NCI-H69 (cell line): ENCODE data around the gene PDGFC.
"Not testable (repeated sequence)": the region's sequence is repeated elsewhere in the genome, so short reads cannot be mapped to it uniquely, and the experiment has no call there.

Experiments
- DNase-seq: peaks from one replicate; lab custom pipeline; 2025; lab: John Stamatoyannopoulos, UW

Gene PDGFC

GRCh38 chr4:156950948-156951347, 20.7 kb downstream of the PDGFC start:
- no peak for DNase-seq

DNA sequence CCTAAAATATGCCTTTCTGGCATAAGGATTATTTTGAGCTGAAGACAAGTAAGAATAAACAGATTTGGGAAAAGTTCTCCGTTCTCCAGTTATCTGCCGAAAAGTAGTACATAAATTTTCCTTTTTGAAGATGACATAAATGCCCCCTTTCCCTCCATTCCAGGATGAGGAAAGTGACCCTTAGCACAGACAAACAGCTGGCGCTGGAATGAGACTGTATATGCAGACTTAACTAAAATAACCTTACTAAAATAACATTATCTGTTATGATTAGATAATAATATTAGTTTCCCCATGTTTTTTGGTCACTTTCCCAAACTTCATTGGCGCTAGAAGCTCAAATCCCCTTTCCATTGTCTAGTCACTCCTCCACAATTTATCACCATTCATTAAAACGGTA, 21.5 kb downstream of the PDGFC start:
- DNase-seq: no peak

DNA sequence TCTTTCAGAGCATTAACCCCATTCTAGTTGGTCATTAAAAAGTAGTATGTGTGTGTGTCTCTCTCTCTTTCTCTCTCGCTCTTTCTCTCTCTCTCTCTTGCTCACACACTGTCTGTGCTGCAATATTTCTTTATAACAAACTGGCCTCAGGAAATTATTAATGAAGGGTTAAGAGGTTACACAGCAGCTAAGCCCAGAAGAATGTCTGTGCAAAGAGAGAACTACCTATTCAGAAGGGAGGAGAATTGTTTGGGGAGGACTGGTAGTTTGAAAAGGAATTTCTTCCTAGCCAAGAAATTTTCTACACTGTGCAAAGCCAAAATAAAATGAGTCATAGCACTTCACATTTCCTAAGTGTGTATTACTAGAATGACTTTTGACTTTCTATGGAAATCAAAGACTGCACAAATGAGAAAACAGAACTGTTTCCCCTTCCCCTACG, 22.2 kb downstream of the PDGFC start:
- no peak for DNase-seq

- DNase-seq: peak; percentile 33
Observed at GRCh38 chr4:156948738-156949137, 22.9 kb downstream of the PDGFC start.

- no peak for DNase-seq
Observed at GRCh38 chr4:156948133-156948532, 23.5 kb downstream of the PDGFC start.

DNA sequence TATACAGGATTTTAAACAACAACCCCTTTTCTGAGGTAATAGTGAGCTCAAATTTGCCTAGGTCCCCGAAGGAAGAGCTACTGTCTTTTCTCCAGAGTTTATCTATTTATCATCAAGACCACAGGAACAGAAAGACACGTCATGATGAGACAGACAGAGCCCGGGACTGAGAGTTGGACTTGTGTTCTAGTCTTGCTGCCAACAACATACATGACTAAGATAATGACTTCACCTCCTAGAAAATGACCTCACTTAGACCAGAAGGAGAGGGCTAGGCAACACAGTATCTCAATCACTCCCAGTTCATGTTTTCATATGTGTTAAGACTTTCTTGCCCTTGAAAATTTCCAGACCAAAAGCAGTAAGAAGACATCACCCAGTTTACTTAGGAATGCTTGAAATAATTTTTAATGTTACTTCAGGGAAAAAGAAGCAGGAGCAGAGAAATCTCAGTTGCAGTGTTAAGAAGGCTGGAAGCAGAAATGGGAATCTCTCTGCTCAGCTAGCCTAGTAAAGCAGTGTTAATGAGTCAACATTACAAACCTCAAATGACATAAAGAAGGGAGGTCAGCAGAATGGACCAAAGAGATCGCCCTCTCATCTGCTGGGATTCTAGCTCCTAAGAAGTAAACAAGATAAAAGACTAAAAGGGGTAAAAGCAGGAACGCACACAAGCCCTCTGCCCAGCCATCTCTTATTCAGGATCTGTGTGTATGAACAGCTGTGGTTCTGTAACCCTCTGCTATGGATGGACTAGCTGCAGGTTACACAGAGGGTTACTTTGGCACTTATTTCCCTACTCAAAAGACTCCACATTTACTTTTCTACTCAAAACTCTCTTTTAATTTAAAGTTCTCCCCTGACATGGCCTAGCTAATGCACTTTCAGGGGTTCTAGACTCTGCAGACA, 24.8 kb downstream of the PDGFC start:
- DNase-seq: peak; percentile 25

DNA sequence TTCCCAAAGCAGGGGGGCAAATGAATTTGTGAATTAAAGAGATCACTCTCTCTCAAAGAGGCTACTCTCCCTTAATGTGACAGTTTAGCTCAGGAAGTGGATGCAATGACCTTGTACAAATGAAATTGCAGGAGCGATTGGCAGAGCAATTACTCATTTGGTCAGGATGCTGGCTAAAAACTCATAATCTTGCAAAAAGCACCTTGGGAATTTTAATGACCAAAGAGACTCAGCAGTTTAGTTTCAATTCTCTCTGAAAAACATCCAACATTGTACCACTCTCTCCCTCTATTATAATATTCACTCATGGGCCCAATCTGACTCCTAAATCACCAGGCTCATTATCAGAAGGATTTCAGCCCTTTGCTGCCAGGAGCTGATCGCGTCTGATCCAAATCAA, 26.1 kb downstream of the PDGFC start:
- no peak for DNase-seq

DNA sequence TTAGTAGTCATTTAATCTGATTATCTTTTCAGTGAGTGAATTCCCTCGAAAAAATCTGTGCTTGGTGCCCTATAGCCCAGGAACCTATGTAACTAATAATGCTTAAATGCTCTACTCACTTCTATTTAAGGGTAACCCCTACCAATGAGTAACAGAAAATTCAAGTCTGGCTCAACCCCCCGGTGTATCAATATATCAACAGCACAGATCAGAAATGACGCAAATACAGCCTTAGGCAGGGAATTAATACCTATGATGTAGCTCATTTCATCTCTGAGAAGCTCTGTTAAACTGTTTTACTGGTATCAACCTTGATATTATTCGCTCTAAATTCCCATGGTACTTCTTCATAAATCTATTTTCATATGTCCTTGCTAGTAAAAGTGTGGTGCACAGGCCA, 28.6 kb downstream of the PDGFC start:
- DNase-seq: no peak

- peak; percentile 86 for DNase-seq
Observed at GRCh38 chr4:156941940-156942548, 29.6 kb downstream of the PDGFC start.

- DNase-seq: no peak
Observed at GRCh38 chr4:156939801-156940200, 31.8 kb downstream of the PDGFC start.

GRCh38 chr4:156939139-156939538, 32.5 kb downstream of the PDGFC start:
- no peak for DNase-seq

DNA sequence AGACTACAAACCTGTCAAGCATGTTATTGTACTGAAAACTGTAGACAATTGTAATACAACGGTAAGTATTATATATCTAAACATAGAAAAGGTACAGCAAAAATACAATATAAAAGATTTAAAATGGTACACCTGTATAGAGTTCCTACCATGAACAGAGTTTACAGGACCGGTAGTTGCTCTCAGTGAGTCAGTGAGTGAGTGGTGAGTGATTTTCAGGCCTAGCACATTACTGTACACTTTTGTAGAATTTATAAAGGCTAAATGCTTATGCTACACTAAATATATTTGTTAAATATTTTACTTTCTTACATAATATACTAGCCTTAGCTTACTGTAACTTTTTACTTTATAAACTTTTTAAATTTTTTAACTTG, 37.4 kb downstream of the PDGFC start:
- no peak for DNase-seq

DNA sequence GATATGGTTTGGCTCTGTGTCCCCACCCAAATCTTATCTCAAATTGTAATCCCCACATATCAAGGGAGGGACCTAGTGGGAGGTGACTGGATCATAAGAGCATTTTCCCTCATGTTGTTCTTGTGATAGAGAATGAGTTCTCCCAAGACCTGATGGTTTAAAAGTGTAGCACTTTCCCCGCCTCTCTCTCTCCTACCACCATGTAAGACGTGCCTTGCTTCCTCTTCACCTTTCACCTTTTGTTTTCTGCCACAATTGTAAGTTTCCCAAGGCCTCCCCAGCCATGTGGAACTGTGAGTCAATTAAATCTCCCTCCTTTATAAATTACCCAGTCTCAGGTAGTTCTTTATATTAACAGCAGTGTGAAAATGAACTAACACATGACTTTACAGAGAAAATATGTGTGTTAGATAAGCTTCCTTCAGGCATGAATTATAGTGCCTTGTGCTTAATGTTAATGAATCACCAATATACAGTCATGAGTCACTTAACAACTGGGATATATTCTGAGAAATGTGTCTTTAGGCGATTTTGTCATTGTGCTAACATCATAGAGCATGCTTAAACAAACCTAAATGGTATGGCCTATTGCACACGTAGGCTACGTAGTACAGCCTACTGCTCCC, 37.9 kb downstream of the PDGFC start:
- no peak for DNase-seq

- not testable (repeated sequence) for DNase-seq
Observed at GRCh38 chr4:156932360-156932759, 39.2 kb downstream of the PDGFC start.

DNA sequence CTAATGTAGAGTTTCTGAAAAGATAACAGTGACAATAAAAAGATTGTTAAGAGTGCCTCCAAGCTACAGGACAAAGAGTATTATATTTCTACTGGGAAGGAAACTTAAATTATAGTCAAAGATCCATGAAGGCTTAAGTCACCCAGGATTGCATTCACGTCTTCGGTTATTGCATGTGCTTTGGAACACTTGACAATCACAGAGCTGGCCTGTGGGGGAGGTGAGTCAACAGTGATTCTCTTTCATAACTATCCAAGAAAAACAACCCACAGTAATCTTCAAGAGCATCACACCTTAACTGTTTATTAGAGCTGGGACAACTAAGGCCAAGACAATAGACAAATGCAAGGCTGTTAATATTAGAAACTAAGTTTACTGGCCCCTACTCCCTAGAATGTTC, 40.3 kb downstream of the PDGFC start:
- DNase-seq: peak; percentile 4

DNA sequence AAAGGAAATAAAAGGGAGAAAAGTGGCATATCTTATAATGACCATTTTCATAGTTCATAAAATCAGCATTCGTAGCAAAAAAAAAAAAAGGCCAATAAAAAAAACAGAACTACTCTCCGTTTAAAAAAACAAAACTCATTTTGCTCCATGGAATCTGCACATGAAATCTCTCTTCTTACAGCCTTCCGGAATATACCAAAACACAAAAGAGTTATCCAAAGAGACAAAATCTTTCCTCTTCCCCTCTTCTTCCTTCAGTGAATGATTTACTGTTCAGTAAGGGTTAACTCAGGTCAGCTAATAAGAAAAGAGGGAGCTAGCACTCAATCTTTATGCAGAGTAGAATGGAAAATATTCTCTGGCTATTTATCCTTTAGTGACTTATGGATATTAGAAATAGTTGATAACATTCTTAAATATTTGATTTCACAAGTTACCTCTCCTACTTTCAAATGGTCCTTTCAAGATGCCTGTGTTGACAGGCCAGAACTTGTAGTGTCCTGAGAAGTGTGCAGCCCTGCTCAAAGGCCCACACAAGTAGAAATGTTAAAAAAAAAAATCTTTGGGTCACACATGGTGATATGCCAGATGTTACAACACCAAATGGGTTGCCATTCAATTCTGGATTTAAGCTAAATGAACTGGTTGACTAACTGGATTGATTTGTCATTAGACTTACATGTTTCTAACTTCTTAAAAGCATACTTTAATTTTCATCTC, 42.1 kb downstream of the PDGFC start:
- DNase-seq: no peak

DNA sequence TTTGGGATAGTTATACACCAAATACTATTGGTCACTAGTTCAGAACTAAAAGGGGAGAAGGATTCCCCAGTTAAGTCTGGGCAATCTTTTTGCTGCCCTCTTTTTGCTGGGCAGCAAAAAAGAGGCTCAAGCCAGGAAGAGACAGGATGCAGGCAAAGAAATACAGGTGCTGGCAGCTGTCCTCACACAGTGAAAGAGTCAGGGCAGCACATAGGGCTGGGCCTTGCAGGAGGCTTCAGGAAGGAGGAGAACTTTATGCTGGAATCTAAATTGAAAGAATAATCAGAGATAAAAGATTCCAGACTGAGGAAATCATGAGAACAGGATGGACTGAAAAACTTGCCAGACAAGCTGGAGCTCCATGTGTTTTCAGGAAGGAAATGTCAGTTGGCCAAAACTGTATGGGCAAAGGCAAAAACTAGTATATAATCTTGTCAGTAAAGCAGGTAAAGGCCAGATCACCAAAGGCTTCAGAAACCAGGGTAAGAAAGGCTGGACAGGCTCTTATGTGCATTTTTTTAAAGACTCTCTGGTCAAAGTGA, 46.8 kb downstream of the PDGFC start:
- no peak for DNase-seq

DNA sequence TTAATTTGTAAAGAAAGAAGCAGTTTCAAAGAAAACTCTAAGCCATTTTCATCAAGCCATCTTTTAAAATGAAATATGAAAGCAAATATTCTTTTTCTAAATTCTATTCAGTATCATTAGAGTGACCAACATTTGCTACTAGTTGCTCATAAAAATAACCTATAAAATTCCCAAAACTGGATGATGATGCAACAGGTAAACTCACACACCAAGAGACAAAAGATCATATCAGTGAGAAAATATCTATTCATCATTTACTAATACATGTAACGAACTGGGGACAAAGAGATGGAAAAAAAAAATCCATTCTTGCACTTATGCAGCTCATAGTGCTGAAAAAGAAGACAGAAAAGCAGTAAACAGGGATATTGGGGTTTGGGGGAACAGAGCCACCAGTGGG, 48.1 kb downstream of the PDGFC start:
- DNase-seq: no peak

GRCh38 chr4:156915221-156915620, 56.4 kb downstream of the PDGFC start:
- no peak for DNase-seq

DNA sequence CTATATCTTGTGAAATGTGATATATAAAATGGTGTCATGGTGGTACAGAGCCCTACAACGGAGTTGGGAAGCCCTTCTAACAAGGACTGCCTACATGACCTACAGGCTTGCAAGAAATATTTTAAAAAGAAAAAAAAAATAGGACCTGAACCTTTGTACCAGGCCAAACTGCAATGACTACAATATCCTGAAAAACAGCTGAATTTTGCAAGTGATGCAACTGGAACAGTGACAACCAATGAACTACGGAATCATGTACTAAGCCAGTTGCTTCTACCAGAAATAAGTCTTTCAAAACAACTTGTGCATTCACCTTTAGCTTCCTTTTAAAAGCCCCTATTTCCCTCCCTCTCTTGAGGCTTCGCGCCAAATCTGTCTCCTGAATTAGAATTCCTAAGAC, 58.4 kb downstream of the PDGFC start:
- DNase-seq: no peak

DNA sequence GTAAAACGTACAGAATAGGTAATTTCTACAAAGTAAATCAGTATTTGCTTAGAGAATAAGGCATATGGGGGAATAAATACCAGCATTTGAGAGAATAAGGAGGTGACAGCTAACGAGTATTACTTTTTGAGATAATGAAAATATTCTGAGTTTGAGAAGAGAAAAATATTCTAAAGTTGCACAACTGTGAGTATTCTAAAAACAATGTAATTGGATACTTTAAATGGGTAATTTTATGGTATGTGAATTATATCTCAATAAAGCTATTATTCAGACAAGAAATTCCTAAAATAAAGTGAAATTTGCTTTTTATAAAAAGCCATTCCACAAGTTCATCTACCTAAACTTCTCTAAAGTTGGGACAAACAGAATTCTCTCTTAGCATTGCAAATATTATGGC, 62.6 kb downstream of the PDGFC start:
- no peak for DNase-seq

GRCh38 chr4:156906325-156906724, 65.3 kb downstream of the PDGFC start:
- DNase-seq: peak; percentile 86
